HEK293 (cell line): ENCODE data around the gene C6orf118.

ENCODE experiments used
- CTCF ChIA-PET: fragments of 350-600 bp; formaldehyde crosslinking; extraction: SDS; loops from one replicate; lab custom pipeline; 2021; ENCODE audit warnings: antibody characterized with exemption; lab: Yijun Ruan, JAX
- POLR2A ChIA-PET: fragments of 300-600 bp; formaldehyde crosslinking; extraction: SDS; loops from one replicate; lab custom pipeline; 2020; ENCODE audit warnings: antibody characterized with exemption, inconsistent platforms; lab: Yijun Ruan, JAX
- H3K27ac ChIP-seq: fragments of 200-500 bp; sonication (Bioruptor generic); 2 replicates; pipeline ENCODE4 v1.5.1; 2014; ENCODE audit warnings: low read depth, low read length, control low read depth, inconsistent platforms; ENCODE audit errors: extremely low read depth
- H3K36me3 ChIP-seq, 2 experiments: fragments of 200-500 bp in 1 of 2; sonication (Bioruptor generic) in 1 of 2; 1 replicate in 1 of 2; 2 replicates in 1 of 2; pipeline ENCODE4 v1.5.1; 2014 to 2017; ENCODE audit warnings: inconsistent platforms in 2 of 2, low read length in 2 of 2; ENCODE audit not compliant: control insufficient read depth in 2 of 2, insufficient read depth in 1 of 2
- H3K4me1 ChIP-seq: fragments of 200-500 bp; sonication (Bioruptor generic); 2 replicates; pipeline ENCODE4 v1.5.1; 2014; ENCODE audit warnings: mild to moderate bottlenecking, low read length, inconsistent platforms; ENCODE audit not compliant: control insufficient read depth, insufficient read depth
- H3K4me3 ChIP-seq: 2 replicates; pipeline ENCODE4 v1.5.1; 2011; ENCODE audit warnings: low read depth, mild to moderate bottlenecking, control low read depth, low read length, moderate library complexity
- H3K9me3 ChIP-seq: fragments of 200-500 bp; sonication (Bioruptor generic); 2 replicates; pipeline ENCODE4 v1.5.1; 2014; ENCODE audit warnings: low read depth, low read length, inconsistent platforms; ENCODE audit not compliant: control insufficient read depth, insufficient read depth
- BCL11A ChIP-seq: fragments of 450-650 bp; formaldehyde crosslinking; IDR thresholded peaks from 2 replicates; pipeline ENCODE4 v1.5.1; 2016; ENCODE audit warnings: low read depth, missing biosample characterization, missing genetic modification characterization
- KLF10 ChIP-seq: fragments of 450-650 bp; IDR thresholded peaks from 2 replicates; pipeline ENCODE4 v1.5.1; 2018; ENCODE audit warnings: missing biosample characterization, mild to moderate bottlenecking, missing genetic modification characterization
- OSR2 ChIP-seq: fragments of 450-650 bp; formaldehyde crosslinking; IDR thresholded peaks from 2 replicates; pipeline ENCODE4 v1.5.1; 2016; ENCODE audit warnings: missing biosample characterization, missing genetic modification characterization
- PRDM6 ChIP-seq: fragments of 450-650 bp; formaldehyde crosslinking; IDR thresholded peaks from 2 replicates; pipeline ENCODE4 v1.5.1; 2017; ENCODE audit warnings: missing biosample characterization, missing genetic modification characterization
- ZBTB11 ChIP-seq: fragments of 450-650 bp; formaldehyde crosslinking; conservative IDR thresholded peaks from 2 replicates; pipeline ENCODE4 v1.5.1; 2016; ENCODE audit warnings: low read depth, missing biosample characterization, missing genetic modification characterization
- ZBTB8A ChIP-seq: fragments of 450-650 bp; formaldehyde crosslinking; IDR thresholded peaks from 2 replicates; pipeline ENCODE4 v1.5.1; 2016; ENCODE audit warnings: missing biosample characterization, missing genetic modification characterization
- ZEB2 ChIP-seq: fragments of 450-650 bp; formaldehyde crosslinking; IDR thresholded peaks from 2 replicates; pipeline ENCODE4 v1.5.1; 2016; ENCODE audit warnings: missing biosample characterization, missing genetic modification characterization
- ZFP37 ChIP-seq: fragments of 450-650 bp; formaldehyde crosslinking; IDR thresholded peaks from 2 replicates; pipeline ENCODE4 v1.5.1; 2016; ENCODE audit warnings: missing biosample characterization, missing genetic modification characterization
- ZFP41 ChIP-seq: fragments of 450-650 bp; formaldehyde crosslinking; IDR thresholded peaks from 2 replicates; pipeline ENCODE4 v1.5.1; 2016; ENCODE audit warnings: missing biosample characterization, missing genetic modification characterization, borderline replicate concordance
- ZIC2 ChIP-seq: fragments of 450-650 bp; formaldehyde crosslinking; IDR thresholded peaks from 2 replicates; pipeline ENCODE4 v1.5.1; 2016; ENCODE audit warnings: missing biosample characterization, missing genetic modification characterization
- ZNF169 ChIP-seq: fragments of 450-650 bp; formaldehyde crosslinking; IDR thresholded peaks from 2 replicates; pipeline ENCODE4 v1.5.1; 2016; ENCODE audit warnings: missing biosample characterization, missing genetic modification characterization
- ZNF416 ChIP-seq: fragments of 450-650 bp; formaldehyde crosslinking; IDR thresholded peaks from 2 replicates; pipeline ENCODE4 v1.5.1; 2016; ENCODE audit warnings: missing biosample characterization, missing genetic modification characterization
- ZNF518A ChIP-seq: fragments of 450-650 bp; formaldehyde crosslinking; conservative IDR thresholded peaks from 2 replicates; pipeline ENCODE4 v1.5.1; 2016; ENCODE audit warnings: low read depth, missing biosample characterization, missing genetic modification characterization
- ZNF660 ChIP-seq: fragments of 450-650 bp; IDR thresholded peaks from 2 replicates; pipeline ENCODE4 v1.5.1; 2018; ENCODE audit warnings: missing biosample characterization, mild to moderate bottlenecking, missing genetic modification characterization
- ZNF76 ChIP-seq: fragments of 450-650 bp; formaldehyde crosslinking; IDR thresholded peaks from 2 replicates; pipeline ENCODE4; 2016; ENCODE audit warnings: low read depth, missing biosample characterization, missing genetic modification characterization, borderline replicate concordance
- ZSCAN4 ChIP-seq: fragments of 450-650 bp; formaldehyde crosslinking; IDR thresholded peaks from 2 replicates; pipeline ENCODE4 v1.5.1; 2017; ENCODE audit warnings: missing biosample characterization, missing genetic modification characterization
- TF ChIP-seq, protein P1 (sequence below): fragments of 450-650 bp; formaldehyde crosslinking; IDR thresholded peaks from 2 replicates; pipeline ENCODE4 v1.5.1; 2016; ENCODE audit warnings: missing biosample characterization, missing genetic modification characterization
- TF ChIP-seq, protein P2 (sequence below): fragments of 450-650 bp; formaldehyde crosslinking; IDR thresholded peaks from 2 replicates; pipeline ENCODE4 v1.5.1; 2016; ENCODE audit warnings: missing biosample characterization, missing genetic modification characterization

C6orf118 gene

GRCh38 chr6:165274611-165275010 is 34.8 kb downstream of the C6orf118 start:
- CTCF ChIA-PET: no interaction called here
- H3K9me3 ChIP-seq: no peaks in the 10 kb centered on the region
- no peaks in the 10 kb centered on the region for H3K36me3 ChIP-seq
- no peak overlapping the region for H3K4me3 ChIP-seq
- H3K4me1 ChIP-seq: no peaks in the 10 kb centered on the region
- POLR2A ChIA-PET: no interaction called here
- no peak for TF ChIP-seq ZIC2 (tag by site-specific recombination)
- TF ChIP-seq OSR2 (tag by site-specific recombination): no peak
- TF ChIP-seq PRDM6: no peak
- TF ChIP-seq, protein P1, sequence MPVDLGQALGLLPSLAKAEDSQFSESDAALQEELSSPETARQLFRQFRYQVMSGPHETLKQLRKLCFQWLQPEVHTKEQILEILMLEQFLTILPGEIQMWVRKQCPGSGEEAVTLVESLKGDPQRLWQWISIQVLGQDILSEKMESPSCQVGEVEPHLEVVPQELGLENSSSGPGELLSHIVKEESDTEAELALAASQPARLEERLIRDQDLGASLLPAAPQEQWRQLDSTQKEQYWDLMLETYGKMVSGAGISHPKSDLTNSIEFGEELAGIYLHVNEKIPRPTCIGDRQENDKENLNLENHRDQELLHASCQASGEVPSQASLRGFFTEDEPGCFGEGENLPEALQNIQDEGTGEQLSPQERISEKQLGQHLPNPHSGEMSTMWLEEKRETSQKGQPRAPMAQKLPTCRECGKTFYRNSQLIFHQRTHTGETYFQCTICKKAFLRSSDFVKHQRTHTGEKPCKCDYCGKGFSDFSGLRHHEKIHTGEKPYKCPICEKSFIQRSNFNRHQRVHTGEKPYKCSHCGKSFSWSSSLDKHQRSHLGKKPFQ: no peak
- no peak for TF ChIP-seq ZNF416 (tag by site-specific recombination)
- no peak for TF ChIP-seq ZBTB11 (tag by site-specific recombination)
- TF ChIP-seq, protein P2, sequence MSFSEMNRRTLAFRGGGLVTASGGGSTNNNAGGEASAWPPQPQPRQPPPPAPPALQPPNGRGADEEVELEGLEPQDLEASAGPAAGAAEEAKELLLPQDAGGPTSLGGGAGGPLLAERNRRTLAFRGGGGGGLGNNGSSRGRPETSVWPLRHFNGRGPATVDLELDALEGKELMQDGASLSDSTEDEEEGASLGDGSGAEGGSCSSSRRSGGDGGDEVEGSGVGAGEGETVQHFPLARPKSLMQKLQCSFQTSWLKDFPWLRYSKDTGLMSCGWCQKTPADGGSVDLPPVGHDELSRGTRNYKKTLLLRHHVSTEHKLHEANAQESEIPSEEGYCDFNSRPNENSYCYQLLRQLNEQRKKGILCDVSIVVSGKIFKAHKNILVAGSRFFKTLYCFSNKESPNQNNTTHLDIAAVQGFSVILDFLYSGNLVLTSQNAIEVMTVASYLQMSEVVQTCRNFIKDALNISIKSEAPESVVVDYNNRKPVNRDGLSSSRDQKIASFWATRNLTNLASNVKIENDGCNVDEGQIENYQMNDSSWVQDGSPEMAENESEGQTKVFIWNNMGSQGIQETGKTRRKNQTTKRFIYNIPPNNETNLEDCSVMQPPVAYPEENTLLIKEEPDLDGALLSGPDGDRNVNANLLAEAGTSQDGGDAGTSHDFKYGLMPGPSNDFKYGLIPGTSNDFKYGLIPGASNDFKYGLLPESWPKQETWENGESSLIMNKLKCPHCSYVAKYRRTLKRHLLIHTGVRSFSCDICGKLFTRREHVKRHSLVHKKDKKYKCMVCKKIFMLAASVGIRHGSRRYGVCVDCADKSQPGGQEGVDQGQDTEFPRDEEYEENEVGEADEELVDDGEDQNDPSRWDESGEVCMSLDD (tag by site-specific recombination): no peak
- H3K27ac ChIP-seq: no peak overlapping the region

- Histone ChIP-seq H3K27ac (no peak overlapping the region), H3K36me3 (no peaks in the 10 kb centered on the region), H3K9me3 (no peaks in the 10 kb centered on the region), H3K4me1 (no peaks in the 10 kb centered on the region), H3K4me3 (no peak overlapping the region)
- POLR2A ChIA-PET: no interaction called here
- CTCF ChIA-PET: no interaction called here
- no peak for TF ChIP-seq KLF10
- no peak for TF ChIP-seq ZBTB8A (tag by site-specific recombination)
- no peak for TF ChIP-seq ZSCAN4 (tag by site-specific recombination)
- no peak for TF ChIP-seq ZFP41 (tag by site-specific recombination)
- TF ChIP-seq ZNF76 (tag by site-specific recombination): no peak
- TF ChIP-seq ZNF518A (tag by site-specific recombination): no peak
- TF ChIP-seq ZEB2 (tag by site-specific recombination): no peak
- no peak for TF ChIP-seq BCL11A (tag by site-specific recombination)
- no peak for TF ChIP-seq ZNF660 (tag by site-specific recombination)
- no peak for TF ChIP-seq ZNF169
- TF ChIP-seq ZFP37 (tag by site-specific recombination): no peak
Measured at GRCh38 chr6:165272585-165272984, 36.8 kb downstream of the C6orf118 start.
